Neural progenitor cell (in vitro differentiated cells): ENCODE data around the gene CDH11. TPM values are rescaled to one million over a fixed set of nuclear protein-coding genes. Genes with fewer than 3 reads are reported as not detected.

ENCODE experiments used
- DNase-seq: peaks from one replicate; pipeline ENCODE4 v3.0.0-alpha.2; 2016; ENCODE audit warnings: low spot score
- H2AFZ ChIP-seq: fragments of 200-600 bp; sonication (generic); replicated peaks from 2 replicates; pipeline ENCODE4 v1.6.1; 2016; ENCODE audit warnings: antibody characterized with exemption
- H3F3A ChIP-seq: fragments of 200-600 bp; sonication (generic); 2 replicates; pipeline ENCODE4 v1.6.1; 2016; ENCODE audit warnings: antibody characterized with exemption, low read depth
- H3K27ac ChIP-seq: fragments of 200-600 bp; sonication (generic); 2 replicates; pipeline ENCODE4 v1.5.1; 2016; ENCODE audit warnings: mild to moderate bottlenecking
- H3K27me3 ChIP-seq: fragments of 200-600 bp; sonication (generic); 2 replicates; pipeline ENCODE4 v1.6.1; 2016; ENCODE audit warnings: mild to moderate bottlenecking, moderate library complexity
- H3K36me3 ChIP-seq: fragments of 200-600 bp; sonication (generic); 2 replicates; pipeline ENCODE4 v1.5.1; 2016
- H3K4me1 ChIP-seq: fragments of 200-600 bp; sonication (generic); 2 replicates; pipeline ENCODE4 v1.6.1; 2016; ENCODE audit warnings: mixed run types
- H3K4me2 ChIP-seq: fragments of 200-600 bp; sonication (generic); 2 replicates; pipeline ENCODE4 v1.6.1; 2016
- H3K4me3 ChIP-seq: fragments of 200-600 bp; sonication (generic); 2 replicates; pipeline ENCODE4 v1.5.1; 2016
- H3K79me2 ChIP-seq: fragments of 200-600 bp; sonication (generic); 2 replicates; pipeline ENCODE4 v1.6.1; 2016; ENCODE audit warnings: low read depth
- H3K9ac ChIP-seq: fragments of 200-600 bp; sonication (generic); 2 replicates; pipeline ENCODE4 v1.6.1; 2016
- H3K9me3 ChIP-seq: fragments of 200-600 bp; sonication (generic); 2 replicates; pipeline ENCODE4 v1.5.1; 2016; ENCODE audit warnings: low read depth
- H4K20me1 ChIP-seq: fragments of 200-600 bp; sonication (generic); 2 replicates; pipeline ENCODE4 v1.6.1; 2016; ENCODE audit warnings: low read depth
- H3K27ac Mint-ChIP-seq: 3 replicates; pipeline ENCODE4 v1.8.0; 2021; ENCODE audit warnings: mixed read lengths
- H3K27me3 Mint-ChIP-seq: 2 replicates; pipeline ENCODE4 v1.8.0; 2022; ENCODE audit warnings: low read depth, mild to moderate bottlenecking, inconsistent platforms, moderate library complexity, mixed read lengths; ENCODE audit not compliant: insufficient read depth
- H3K36me3 Mint-ChIP-seq: 3 replicates; pipeline ENCODE4 v1.8.0; 2021; ENCODE audit warnings: mixed read lengths
- H3K4me1 Mint-ChIP-seq: 3 replicates; pipeline ENCODE4 v1.8.0; 2021; ENCODE audit warnings: mixed read lengths
- H3K4me3 Mint-ChIP-seq: 3 replicates; pipeline ENCODE4 v1.8.0; 2021; ENCODE audit warnings: mild to moderate bottlenecking, moderate library complexity, mixed read lengths
- H3K9me3 Mint-ChIP-seq: 3 replicates; pipeline ENCODE4 v1.8.0; 2020; ENCODE audit warnings: mixed read lengths
- EZH2 ChIP-seq: fragments of 200-600 bp; sonication (generic); IDR thresholded peaks from 2 replicates; pipeline ENCODE4 v1.6.1; 2017; ENCODE audit warnings: antibody characterized with exemption, mild to moderate bottlenecking, moderate library complexity
- EZH2phosphoT487 ChIP-seq: fragments of 200-600 bp; sonication (generic); IDR thresholded peaks from 2 replicates; pipeline ENCODE4 v1.6.1; 2017; ENCODE audit warnings: antibody characterized with exemption
- total RNA-seq: library from RNA; depleted of rRNA; stranded (reverse); fragments of >200 nt; gene quantifications from 2 replicates; pipeline ENCODE4 v1.2.3, GENCODE V29; 2015; ENCODE audit warnings: low replicate concordance
- TF ChIP-seq, protein P1 (sequence below): fragments of 200-600 bp; sonication (generic); IDR thresholded peaks from 2 replicates; pipeline ENCODE4 v1.5.1; 2017; ENCODE audit warnings: antibody characterized with exemption, mild to moderate bottlenecking

CDH11 gene
- total RNA-seq, 1 donor from 2014 or later = 98.5 TPM

GRCh38 chr16:65106757-65107156, 15.1 kb downstream of the CDH11 start:
- Mint-ChIP-seq H3K9me3 (peaks cover 2% of the 10 kb centered on the region), H3K4me3 (no peak overlapping the region), H3K27ac (no peak overlapping the region), H3K36me3 (peaks cover 8% of the 10 kb centered on the region), H3K27me3 (no peaks in the 10 kb centered on the region), H3K4me1 (peaks cover 4% of the 10 kb centered on the region)
- Histone ChIP-seq H2AFZ (no peak overlapping the region), H3K4me1 (peaks cover 17% of the 10 kb centered on the region), H3K27me3 (no peaks in the 10 kb centered on the region), H3K27ac (no peak overlapping the region), H3K79me2 (peaks cover 86% of the 10 kb centered on the region), H4K20me1 (peaks cover 67% of the 10 kb centered on the region), H3K9ac (no peak overlapping the region), H3K9me3 (no peaks in the 10 kb centered on the region), H3K36me3 (no peaks in the 10 kb centered on the region), H3K4me3 (no peak overlapping the region), H3F3A (no peaks in the 10 kb centered on the region), H3K4me2 (no peak overlapping the region)
- no peak for TF ChIP-seq EZH2phosphoT487
- no peak for TF ChIP-seq EZH2
- TF ChIP-seq, protein P1, sequence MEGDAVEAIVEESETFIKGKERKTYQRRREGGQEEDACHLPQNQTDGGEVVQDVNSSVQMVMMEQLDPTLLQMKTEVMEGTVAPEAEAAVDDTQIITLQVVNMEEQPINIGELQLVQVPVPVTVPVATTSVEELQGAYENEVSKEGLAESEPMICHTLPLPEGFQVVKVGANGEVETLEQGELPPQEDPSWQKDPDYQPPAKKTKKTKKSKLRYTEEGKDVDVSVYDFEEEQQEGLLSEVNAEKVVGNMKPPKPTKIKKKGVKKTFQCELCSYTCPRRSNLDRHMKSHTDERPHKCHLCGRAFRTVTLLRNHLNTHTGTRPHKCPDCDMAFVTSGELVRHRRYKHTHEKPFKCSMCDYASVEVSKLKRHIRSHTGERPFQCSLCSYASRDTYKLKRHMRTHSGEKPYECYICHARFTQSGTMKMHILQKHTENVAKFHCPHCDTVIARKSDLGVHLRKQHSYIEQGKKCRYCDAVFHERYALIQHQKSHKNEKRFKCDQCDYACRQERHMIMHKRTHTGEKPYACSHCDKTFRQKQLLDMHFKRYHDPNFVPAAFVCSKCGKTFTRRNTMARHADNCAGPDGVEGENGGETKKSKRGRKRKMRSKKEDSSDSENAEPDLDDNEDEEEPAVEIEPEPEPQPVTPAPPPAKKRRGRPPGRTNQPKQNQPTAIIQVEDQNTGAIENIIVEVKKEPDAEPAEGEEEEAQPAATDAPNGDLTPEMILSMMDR = no peak
- DNase-seq = no peak

DNA sequence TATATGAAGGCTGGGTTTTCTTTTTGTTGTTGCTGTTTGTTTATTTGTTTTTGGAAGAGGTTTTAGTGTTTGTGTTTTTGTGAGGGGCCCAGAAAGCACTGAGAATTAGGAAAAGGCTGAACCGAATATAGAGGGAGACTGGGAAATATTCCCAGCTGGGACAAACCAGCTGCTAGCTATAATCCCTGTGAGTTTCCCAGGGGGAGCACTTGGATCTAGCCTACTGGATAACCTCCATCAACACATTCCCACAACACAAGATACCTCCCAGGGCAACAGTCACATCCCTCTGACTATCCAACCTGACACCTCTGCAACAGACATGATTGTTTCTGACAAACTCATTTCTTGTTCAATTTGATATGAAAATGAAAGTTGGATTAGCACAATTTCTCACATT, 16.7 kb downstream of the CDH11 start:
- Histone ChIP-seq H3F3A (no peaks in the 10 kb centered on the region), H3K9ac (no peak overlapping the region), H3K27me3 (no peaks in the 10 kb centered on the region), H2AFZ (no peak overlapping the region), H3K4me2 (no peak overlapping the region), H3K36me3 (no peaks in the 10 kb centered on the region), H3K4me3 (no peak overlapping the region), H3K79me2 (peaks cover 84% of the 10 kb centered on the region), H3K9me3 (no peaks in the 10 kb centered on the region), H3K27ac (no peak overlapping the region), H4K20me1 (peaks cover 62% of the 10 kb centered on the region), H3K4me1 (peaks cover 17% of the 10 kb centered on the region)
- no peak overlapping the region for H3K4me3 Mint-ChIP-seq
- TF ChIP-seq, protein P1 = no peak
- TF ChIP-seq EZH2 (no peak), EZH2phosphoT487 (no peak)
- peaks cover 4% of the 10 kb centered on the region for H3K4me1 Mint-ChIP-seq
- H3K36me3 Mint-ChIP-seq = peaks cover 6% of the 10 kb centered on the region
- peaks cover 5% of the 10 kb centered on the region for H3K9me3 Mint-ChIP-seq
- DNase-seq = no peak
- H3K27me3 Mint-ChIP-seq = no peaks in the 10 kb centered on the region
- no peak overlapping the region for H3K27ac Mint-ChIP-seq

DNA sequence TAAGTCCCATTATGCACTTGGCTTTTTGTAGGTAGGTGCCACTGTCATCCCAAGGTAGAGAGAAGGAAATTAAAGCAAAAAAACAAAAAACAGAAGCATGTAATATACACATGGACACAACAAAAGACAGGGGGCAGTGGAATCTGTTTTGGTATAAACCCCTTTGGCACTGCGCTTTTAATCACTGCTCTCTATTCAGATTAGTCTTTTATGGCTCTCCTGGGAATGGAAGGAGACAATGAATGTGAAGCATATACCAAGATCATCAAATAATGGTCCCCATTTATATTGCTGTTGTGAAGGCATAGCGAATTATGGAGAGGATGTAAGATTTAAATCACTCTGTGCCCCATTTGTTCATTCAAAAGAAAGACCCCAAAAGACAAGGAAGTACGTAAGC, 17.4 kb downstream of the CDH11 start:
- Histone ChIP-seq H3F3A (no peaks in the 10 kb centered on the region), H3K4me3 (no peak overlapping the region), H3K36me3 (no peaks in the 10 kb centered on the region), H3K27ac (no peak overlapping the region), H3K27me3 (no peaks in the 10 kb centered on the region), H3K4me2 (no peak overlapping the region), H3K79me2 (peaks cover 81% of the 10 kb centered on the region), H4K20me1 (peaks cover 62% of the 10 kb centered on the region), H2AFZ (no peak overlapping the region), H3K9me3 (no peaks in the 10 kb centered on the region), H3K4me1 (peaks cover 17% of the 10 kb centered on the region), H3K9ac (no peak overlapping the region)
- H3K27ac Mint-ChIP-seq = no peak overlapping the region
- DNase-seq = no peak
- peaks cover 8% of the 10 kb centered on the region for H3K9me3 Mint-ChIP-seq
- TF ChIP-seq, protein P1 = no peak
- TF ChIP-seq EZH2phosphoT487 (no peak), EZH2 (no peak)
- no peaks in the 10 kb centered on the region for H3K27me3 Mint-ChIP-seq
- peaks cover 10% of the 10 kb centered on the region for H3K36me3 Mint-ChIP-seq
- H3K4me1 Mint-ChIP-seq = peaks cover 4% of the 10 kb centered on the region
- H3K4me3 Mint-ChIP-seq = no peak overlapping the region
